Stimulated activated CD4-positive, alpha-beta T cell treated with anti-CD3 and anti-CD28 coated beads, Interleukin-1b, Interleukin-23, amount 100 ng/mL, for 48 hours (primary cell): Measurements from ENCODE around the gene GPC1.

Experiments
- DNase-seq: peaks from one replicate; pipeline ENCODE4 v3.0.0-alpha.2; 2020

GPC1 gene

GRCh38 chr2:240431661-240432424, 3.6 kb upstream of the GPC1 start:
- no peak for DNase-seq

DNA sequence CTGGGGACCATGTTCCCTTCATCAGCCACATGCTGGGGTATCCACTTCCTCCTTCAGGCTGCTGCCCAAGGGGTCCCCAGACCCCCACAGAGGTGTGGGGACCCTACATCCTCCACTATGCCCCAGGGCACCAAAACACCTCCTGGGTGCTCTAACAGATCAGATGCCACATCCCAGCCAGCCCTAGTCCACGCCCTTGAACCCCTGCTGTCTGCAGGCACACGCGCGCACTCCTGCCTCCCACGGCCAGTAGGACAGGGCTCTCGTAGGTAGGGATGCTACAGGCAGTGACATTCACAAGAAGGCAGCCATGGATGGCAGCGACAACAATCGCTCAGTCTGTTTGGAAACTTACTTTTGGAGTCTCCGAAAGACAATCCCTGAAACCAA, 3.0 kb upstream of the GPC1 start:
- no peak for DNase-seq

- peak; percentile 1 for DNase-seq
Observed at GRCh38 chr2:240432820-240433801, 2.4 kb upstream of the GPC1 start.

GRCh38 chr2:240433973-240434727, 1.3 kb upstream of the GPC1 start:
- peak; percentile 50 for DNase-seq

DNA sequence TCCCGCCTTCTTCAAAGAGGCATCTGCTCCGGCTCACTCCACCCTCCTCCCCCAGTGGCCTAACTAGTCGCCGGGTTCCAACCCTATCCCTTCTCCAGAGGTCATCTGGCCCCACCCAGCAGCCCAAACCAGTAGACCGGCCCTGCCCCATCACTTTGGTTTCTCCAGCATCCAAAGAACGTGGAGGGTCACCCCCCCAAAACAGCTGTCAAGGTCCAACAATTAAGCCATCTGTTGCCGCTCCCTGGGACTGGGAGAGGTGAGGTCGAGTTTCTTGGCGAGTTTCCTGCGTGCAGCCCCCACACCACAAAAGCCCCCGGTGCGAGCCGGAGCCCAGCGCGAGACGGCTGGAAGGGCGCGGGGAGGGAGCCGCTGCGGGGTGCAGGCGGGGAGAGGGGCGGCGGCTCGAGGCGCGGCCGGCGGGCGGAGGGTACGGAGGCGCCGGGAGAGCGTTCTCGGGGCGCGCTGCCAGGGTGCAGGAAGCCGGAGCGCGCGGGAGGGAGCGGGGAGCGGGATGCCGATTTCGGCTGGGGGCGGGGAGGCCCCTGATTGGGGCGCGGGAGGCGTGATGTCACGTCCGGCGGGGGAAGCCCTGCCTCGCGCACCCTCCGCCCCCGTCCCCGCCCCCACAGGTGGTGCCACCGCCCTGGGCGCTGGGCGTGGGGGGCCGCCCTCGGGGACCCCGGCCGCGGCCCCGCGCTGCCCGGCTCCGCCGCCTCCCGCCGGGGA, 571 bp upstream of the GPC1 start:
- DNase-seq = peak; percentile 80

GRCh38 chr2:240435948-240436682, 652 bp downstream of the GPC1 start:
- DNase-seq = no peak

GRCh38 chr2:240436683-240437550, 1.5 kb downstream of the GPC1 start:
- DNase-seq = no peak

GRCh38 chr2:240437551-240437860, 2.0 kb downstream of the GPC1 start:
- no peak for DNase-seq

GRCh38 chr2:240437861-240438809, 2.7 kb downstream of the GPC1 start:
- peak; percentile 62 for DNase-seq

DNA sequence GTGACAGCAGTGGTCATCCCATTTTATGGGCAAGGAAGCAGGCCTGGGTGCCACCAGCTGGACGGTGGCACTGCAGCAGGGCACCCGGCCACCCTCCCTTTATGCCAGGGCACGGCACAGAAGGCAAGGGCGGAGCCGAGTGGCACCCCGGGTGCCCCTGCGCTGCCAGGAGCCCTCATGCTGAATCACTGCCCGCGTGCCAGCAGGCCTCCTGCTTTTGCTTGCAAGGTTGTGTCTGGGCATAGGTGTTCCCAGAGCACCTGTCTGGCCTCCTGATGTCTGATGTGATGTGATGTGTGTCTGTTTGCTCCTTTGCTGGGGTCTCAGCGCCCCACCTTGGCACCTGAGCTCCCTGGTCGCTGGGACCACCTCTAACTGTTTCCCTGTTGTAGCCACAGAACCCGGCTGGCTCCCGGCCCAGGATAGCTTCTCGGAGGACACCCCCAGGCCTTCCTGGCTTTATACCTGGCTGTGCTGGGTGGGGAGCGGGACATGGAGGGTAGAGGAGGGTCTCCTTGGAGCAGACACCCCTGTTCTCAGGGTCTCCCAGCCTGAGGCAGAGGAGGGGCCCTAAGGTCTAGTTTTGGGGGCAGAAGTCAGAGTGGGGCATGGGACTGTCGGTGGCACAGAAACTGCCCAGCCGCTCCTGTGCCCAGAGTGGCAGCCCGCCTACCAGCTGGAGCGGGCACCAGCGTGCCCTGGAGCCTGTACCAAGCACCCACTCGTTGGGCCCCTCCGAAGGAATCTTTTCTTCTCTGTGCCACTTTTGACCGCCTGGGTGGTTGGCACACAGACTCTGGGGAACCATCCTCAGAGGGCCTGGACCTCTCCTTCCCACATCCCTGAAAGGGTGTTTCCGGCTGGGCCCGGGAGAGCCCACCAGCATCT, 3.6 kb downstream of the GPC1 start:
- no peak for DNase-seq

GRCh38 chr2:240439698-240440151, 4.3 kb downstream of the GPC1 start:
- DNase-seq = no peak

DNA sequence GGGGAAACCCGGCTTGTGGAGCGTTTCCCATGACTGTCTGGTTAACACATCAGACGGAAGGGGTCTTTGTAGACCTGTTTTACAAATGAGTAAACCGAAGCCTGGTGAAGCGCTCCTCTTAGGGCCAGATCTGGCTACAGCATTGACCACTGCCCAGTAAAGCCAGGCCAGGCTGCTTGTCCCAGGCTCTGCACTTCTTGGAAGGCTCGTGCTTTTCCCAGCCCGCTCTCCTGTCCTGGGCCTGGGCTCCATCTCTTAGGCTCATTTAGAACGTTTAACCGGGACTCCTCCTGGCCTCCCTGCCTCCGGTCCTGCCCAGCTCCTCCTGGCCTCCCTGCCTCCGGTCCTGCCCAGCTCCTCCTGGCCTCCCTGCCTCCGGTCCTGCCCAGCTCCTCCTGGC, 4.8 kb downstream of the GPC1 start:
- no peak for DNase-seq

GRCh38 chr2:240440704-240441320, 5.3 kb downstream of the GPC1 start:
- no peak for DNase-seq

DNA sequence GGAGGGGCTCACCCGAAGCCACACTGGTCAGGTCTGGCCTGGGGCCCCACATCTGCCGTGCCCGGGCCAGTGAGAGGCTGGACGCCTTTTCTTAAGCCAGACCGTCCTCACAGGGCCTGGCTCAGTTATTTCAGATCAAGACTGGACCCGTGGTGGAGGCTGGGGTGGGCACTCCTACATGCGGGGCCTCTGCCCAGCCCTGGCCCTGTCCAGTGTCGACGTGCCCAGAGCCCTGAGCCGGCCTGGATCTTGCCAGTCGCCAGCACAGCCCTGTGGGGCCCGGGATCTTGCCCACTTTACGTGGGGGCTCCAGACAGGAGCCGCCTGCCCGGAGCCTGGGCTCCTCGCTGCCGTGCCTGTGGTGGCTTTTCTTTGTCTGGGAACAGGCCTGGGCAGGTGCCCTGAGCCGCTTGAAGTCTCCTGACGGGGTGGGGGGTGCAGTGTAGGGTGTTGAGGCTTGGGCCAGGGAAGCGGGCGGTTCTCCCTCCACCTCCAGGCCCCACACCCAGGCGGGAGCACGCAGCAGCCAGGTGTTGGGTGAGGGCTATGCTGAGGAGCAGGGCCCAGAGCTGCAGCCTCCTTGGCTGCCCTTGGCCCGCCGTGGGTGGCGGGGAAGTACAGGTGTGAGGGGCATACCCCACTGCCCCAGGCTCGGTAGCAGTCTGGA, 6.0 kb downstream of the GPC1 start:
- no peak for DNase-seq

GRCh38 chr2:240441993-240442411, 6.5 kb downstream of the GPC1 start:
- no peak for DNase-seq

- no peak for DNase-seq
Observed at GRCh38 chr2:240442891-240443715, 7.6 kb downstream of the GPC1 start.
